ENCODE measurements around the gene SLC41A2. TPM values are rescaled to one million over a fixed set of nuclear protein-coding genes. Genes with fewer than 3 reads are reported as not detected.
"Not testable (repeated sequence)": the region's sequence is repeated elsewhere in the genome, so short reads cannot be mapped to it uniquely, and the experiment has no call there.

Gene SLC41A2
- total RNA-seq, 1 donor from 2014 or later = 35.6 TPM

- no peaks in the 10 kb centered on the region for H3K4me1 ChIP-seq (ENCODE audit: insufficient read depth, low read length)
- Mint-ChIP-seq H3K9me3 (ENCODE audit: unreplicated experiment) (peaks cover 12% of the 10 kb centered on the region), H3K4me1 (ENCODE audit: low read depth, unreplicated experiment) (no peaks in the 10 kb centered on the region), H3K27ac (ENCODE audit: unreplicated experiment) (no peak overlapping the region), H3K36me3 (ENCODE audit: low read depth, unreplicated experiment) (peaks cover 2% of the 10 kb centered on the region), H3K4me3 (ENCODE audit: unreplicated experiment) (no peak overlapping the region), H3K27me3 (ENCODE audit: low read depth, unreplicated experiment) (no peaks in the 10 kb centered on the region)
- DNase-seq (ENCODE audit: low read depth) (no peak), FAIRE-seq (no peak)
- peaks cover 2% of the 10 kb centered on the region for H3K27me3 ChIP-seq (ENCODE audit: insufficient read depth, low read length)
- no peak overlapping the region for H3K9ac ChIP-seq (ENCODE audit: low read length)
- no peak overlapping the region for H3K27ac ChIP-seq (ENCODE audit: low read depth, low read length)
- H3K4me3 ChIP-seq (ENCODE audit: insufficient read depth, low read depth, low read length) = no peak overlapping the region
- H3K79me2 ChIP-seq (ENCODE audit: insufficient read depth, low read length) = no peaks in the 10 kb centered on the region
- TF ChIP-seq CTCF (IDR thresholded peaks at IDR 0.05; ENCODE audit: insufficient read depth, low read depth, low read length) (no peak), EZH2 (IDR thresholded peaks at IDR 0.05; ENCODE audit: insufficient read depth, low read length) (no peak)
- no peak overlapping the region for H3K4me2 ChIP-seq (ENCODE audit: low read length)
- H3K9me3 ChIP-seq (ENCODE audit: insufficient read depth, low read depth, low read length) = peaks cover 3% of the 10 kb centered on the region
- H2AFZ ChIP-seq (ENCODE audit: low read depth, low read length) = no peak overlapping the region
- peaks cover 4% of the 10 kb centered on the region for H4K20me1 ChIP-seq (ENCODE audit: insufficient read depth, low read length)
- no peaks in the 10 kb centered on the region for H3K36me3 ChIP-seq (ENCODE audit: insufficient read depth, low read length)
These were observed 13.8 kb downstream of the SLC41A2 start for GRCh38 chr12:104944252-104944651.

GRCh38 chr12:104943401-104943800, 14.7 kb downstream of the SLC41A2 start:
- not testable (repeated sequence) for H3K36me3 Mint-ChIP-seq (ENCODE audit: low read depth, unreplicated experiment); H3K27me3 ChIP-seq (ENCODE audit: insufficient read depth, low read length); H3K4me1 ChIP-seq (ENCODE audit: insufficient read depth, low read length); H3K4me3 Mint-ChIP-seq (ENCODE audit: unreplicated experiment); H2AFZ ChIP-seq (ENCODE audit: low read depth, low read length); H3K27ac ChIP-seq (ENCODE audit: low read depth, low read length); H3K9me3 ChIP-seq (ENCODE audit: insufficient read depth, low read depth, low read length); H3K9ac ChIP-seq (ENCODE audit: low read length); H3K4me3 ChIP-seq (ENCODE audit: insufficient read depth, low read depth, low read length); H3K27ac Mint-ChIP-seq (ENCODE audit: unreplicated experiment); H3K4me1 Mint-ChIP-seq (ENCODE audit: low read depth, unreplicated experiment); H3K4me2 ChIP-seq (ENCODE audit: low read length); H3K27me3 Mint-ChIP-seq (ENCODE audit: low read depth, unreplicated experiment); H3K36me3 ChIP-seq (ENCODE audit: insufficient read depth, low read length); H3K79me2 ChIP-seq (ENCODE audit: insufficient read depth, low read length); DNase-seq (ENCODE audit: low read depth); FAIRE-seq; H4K20me1 ChIP-seq (ENCODE audit: insufficient read depth, low read length)
- H3K9me3 Mint-ChIP-seq (ENCODE audit: unreplicated experiment) = peaks cover 12% of the 10 kb centered on the region

- H3K4me2 ChIP-seq (ENCODE audit: low read length) = no peak overlapping the region
- peaks cover 3% of the 10 kb centered on the region for H3K9me3 ChIP-seq (ENCODE audit: insufficient read depth, low read depth, low read length)
- H3K9ac ChIP-seq (ENCODE audit: low read length) = no peak overlapping the region
- Mint-ChIP-seq H3K9me3 (ENCODE audit: unreplicated experiment) (peaks cover 12% of the 10 kb centered on the region), H3K27ac (ENCODE audit: unreplicated experiment) (no peak overlapping the region), H3K27me3 (ENCODE audit: low read depth, unreplicated experiment) (no peaks in the 10 kb centered on the region), H3K4me3 (ENCODE audit: unreplicated experiment) (no peak overlapping the region), H3K36me3 (ENCODE audit: low read depth, unreplicated experiment) (peaks cover 2% of the 10 kb centered on the region), H3K4me1 (ENCODE audit: low read depth, unreplicated experiment) (peaks cover 7% of the 10 kb centered on the region)
- DNase-seq (ENCODE audit: low read depth) = no peak
- H4K20me1 ChIP-seq (ENCODE audit: insufficient read depth, low read length) = peaks cover 4% of the 10 kb centered on the region
- no peak for TF ChIP-seq EZH2 (IDR thresholded peaks at IDR 0.05; ENCODE audit: insufficient read depth, low read length)
- no peak for TF ChIP-seq CTCF (IDR thresholded peaks at IDR 0.05; ENCODE audit: insufficient read depth, low read depth, low read length)
- H3K79me2 ChIP-seq (ENCODE audit: insufficient read depth, low read length) = no peaks in the 10 kb centered on the region
- no peaks in the 10 kb centered on the region for H3K36me3 ChIP-seq (ENCODE audit: insufficient read depth, low read length)
- no peak for FAIRE-seq
- H3K27me3 ChIP-seq (ENCODE audit: insufficient read depth, low read length) = peaks cover 2% of the 10 kb centered on the region
- H2AFZ ChIP-seq (ENCODE audit: low read depth, low read length) = no peak overlapping the region
- no peaks in the 10 kb centered on the region for H3K4me1 ChIP-seq (ENCODE audit: insufficient read depth, low read length)
- H3K27ac ChIP-seq (ENCODE audit: low read depth, low read length) = no peak overlapping the region
- H3K4me3 ChIP-seq (ENCODE audit: insufficient read depth, low read depth, low read length) = no peak overlapping the region
These were observed 16.0 kb downstream of the SLC41A2 start for GRCh38 chr12:104942075-104942474.
